GM12874 (cell line): ENCODE measurements around the gene MACROH2A1.

ENCODE experiments used
- TF ChIP-seq, protein P1 (sequence below): IDR thresholded peaks from 2 replicates; pipeline ENCODE4 v1.5.1; 2011; ENCODE audit warnings: low read depth, mild to moderate bottlenecking, control low read depth, low read length, moderate library complexity; ENCODE audit not compliant: insufficient read depth

Gene MACROH2A1

DNA sequence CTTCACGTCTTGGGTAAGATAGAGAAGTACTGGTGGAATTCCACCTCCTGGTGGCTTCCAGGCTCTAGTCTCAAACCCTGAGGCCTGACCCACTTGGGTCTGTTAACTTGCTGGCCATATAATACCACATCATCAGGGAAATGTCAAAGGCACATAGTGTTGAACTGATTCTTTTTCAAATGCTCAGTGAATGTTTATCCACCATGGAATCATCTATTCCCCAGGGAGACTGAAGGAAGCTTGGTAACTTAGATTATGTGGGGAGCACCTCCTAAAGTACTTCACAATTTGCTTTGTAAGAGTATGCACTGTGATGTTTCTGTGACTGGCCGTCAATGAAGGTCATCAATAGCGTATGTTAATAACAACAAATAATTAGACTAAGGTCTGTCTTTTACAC, 16.1 kb downstream of the MACROH2A1 start:
- TF ChIP-seq, protein P1, sequence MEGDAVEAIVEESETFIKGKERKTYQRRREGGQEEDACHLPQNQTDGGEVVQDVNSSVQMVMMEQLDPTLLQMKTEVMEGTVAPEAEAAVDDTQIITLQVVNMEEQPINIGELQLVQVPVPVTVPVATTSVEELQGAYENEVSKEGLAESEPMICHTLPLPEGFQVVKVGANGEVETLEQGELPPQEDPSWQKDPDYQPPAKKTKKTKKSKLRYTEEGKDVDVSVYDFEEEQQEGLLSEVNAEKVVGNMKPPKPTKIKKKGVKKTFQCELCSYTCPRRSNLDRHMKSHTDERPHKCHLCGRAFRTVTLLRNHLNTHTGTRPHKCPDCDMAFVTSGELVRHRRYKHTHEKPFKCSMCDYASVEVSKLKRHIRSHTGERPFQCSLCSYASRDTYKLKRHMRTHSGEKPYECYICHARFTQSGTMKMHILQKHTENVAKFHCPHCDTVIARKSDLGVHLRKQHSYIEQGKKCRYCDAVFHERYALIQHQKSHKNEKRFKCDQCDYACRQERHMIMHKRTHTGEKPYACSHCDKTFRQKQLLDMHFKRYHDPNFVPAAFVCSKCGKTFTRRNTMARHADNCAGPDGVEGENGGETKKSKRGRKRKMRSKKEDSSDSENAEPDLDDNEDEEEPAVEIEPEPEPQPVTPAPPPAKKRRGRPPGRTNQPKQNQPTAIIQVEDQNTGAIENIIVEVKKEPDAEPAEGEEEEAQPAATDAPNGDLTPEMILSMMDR = no peak

- TF ChIP-seq, protein P1 = no peak
Measured at GRCh38 chr5:135382106-135382790, 16.8 kb downstream of the MACROH2A1 start.

DNA sequence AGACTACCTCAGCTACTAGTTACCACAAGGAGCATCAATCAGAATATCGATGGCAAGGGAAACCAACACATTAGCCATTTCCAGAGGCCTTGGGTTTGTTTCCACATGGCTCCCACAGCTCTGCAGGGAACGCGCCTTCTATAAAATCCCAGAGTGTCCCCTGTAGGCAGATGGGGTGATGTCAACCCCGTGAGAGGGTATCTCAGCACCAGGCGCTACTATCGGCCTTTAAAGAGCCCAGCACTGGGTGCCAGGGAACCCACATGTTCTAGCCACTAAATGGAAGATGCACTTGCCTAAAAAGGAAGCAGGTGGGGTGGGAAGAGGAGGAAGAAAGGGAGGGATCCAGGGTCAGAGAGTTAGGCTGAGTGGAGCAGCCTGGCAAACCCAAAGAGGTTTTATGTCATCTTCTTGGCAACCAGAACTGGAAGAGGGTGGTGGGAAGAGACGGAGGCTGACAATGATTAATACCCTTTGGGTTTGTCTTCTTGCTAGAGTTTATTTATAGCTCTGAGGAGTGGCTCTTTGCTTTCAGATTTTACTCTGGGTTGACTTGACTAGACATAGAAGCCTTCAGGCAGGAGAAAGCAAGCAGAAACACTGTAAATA, 19.9 kb downstream of the MACROH2A1 start:
- TF ChIP-seq, protein P1 = no peak

GRCh38 chr5:135377751-135378680, 21.0 kb downstream of the MACROH2A1 start:
- TF ChIP-seq, protein P1 = no peak

- TF ChIP-seq, protein P1 = no peak
Measured at GRCh38 chr5:135376961-135377624, 21.9 kb downstream of the MACROH2A1 start.

DNA sequence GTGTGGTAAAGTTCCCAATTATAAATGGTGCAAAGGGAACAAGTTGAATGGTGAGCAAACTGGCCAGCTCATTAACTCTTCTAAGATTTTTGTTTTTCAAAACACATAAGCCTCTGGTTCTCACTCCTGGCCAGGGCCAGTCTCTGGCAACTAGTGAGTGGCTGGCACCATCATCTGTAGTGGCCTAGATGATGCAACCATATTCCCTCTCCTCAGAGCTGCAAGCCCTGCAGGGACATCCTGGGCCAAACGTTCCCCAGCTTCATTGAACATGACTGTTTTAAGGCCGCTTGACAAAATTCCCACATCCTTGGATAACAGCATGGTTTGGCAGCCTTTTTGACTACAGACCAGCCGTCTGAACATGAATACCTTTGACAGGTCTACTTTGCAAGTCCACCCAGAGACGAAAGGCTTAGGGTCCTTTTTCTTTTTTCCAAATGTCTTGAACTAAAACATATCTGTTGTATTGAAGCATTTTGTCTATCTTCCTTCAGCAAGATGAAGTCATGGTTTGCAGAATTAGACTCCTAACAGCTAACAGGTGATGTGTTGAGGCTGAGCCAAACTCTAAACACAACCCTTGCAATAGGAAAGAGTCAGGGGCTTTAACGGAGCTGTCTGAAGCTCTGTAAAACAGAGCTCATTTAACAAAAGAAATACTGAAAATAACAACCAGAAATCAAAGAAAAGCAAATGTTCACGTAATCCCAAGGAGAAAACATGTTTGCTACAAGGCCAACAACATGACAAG, 23.8 kb downstream of the MACROH2A1 start:
- TF ChIP-seq, protein P1 = no peak
